ENCODE data around the gene SRP9. TPM values are rescaled to one million over a fixed set of nuclear protein-coding genes. Genes with fewer than 3 reads are reported as not detected.

Gene SRP9
- total RNA-seq (100 to 1,000 TPM; 195 to 204 TPM), polyA plus RNA-seq (ENCODE audit: insufficient read length in 6 of 6) (100 to 1,000 TPM; 361 to 428 (median 397) TPM)
- long read RNA-seq, donor 1, transcript SRP9-204 (3 exons, 377 nt) = minor isoform, 7 of 374 reads
- long read RNA-seq, donor 1, transcript SRP9-201 (3 exons, 1,480 nt) = major isoform, 321 of 374 reads
- long read RNA-seq, donor 1, transcript SRP9-203 (4 exons, 1,596 nt) = minor isoform, 43 of 374 reads
- long read RNA-seq, donor 1, partial matches to known transcripts = 0 of 374 reads
- long read RNA-seq, donor 1, other reads (novel, unspliced or antisense) = 0 of 374 reads
- long read RNA-seq, donor 2, transcript SRP9-203 (4 exons, 1,596 nt) = minor isoform, 43 of 327 reads
- long read RNA-seq, donor 2, transcript SRP9-201 (3 exons, 1,480 nt) = major isoform, 262 of 327 reads
- long read RNA-seq, donor 2, transcript SRP9-204 (3 exons, 377 nt) = minor isoform, 5 of 327 reads
- long read RNA-seq, donor 2, partial matches to known transcripts = 8 of 327 reads
- long read RNA-seq, donor 2, other reads (novel, unspliced or antisense) = 8 of 327 reads
- long read RNA-seq, donor 3, transcript SRP9-203 (4 exons, 1,596 nt) = minor isoform, 49 of 325 reads
- long read RNA-seq, donor 3, transcript SRP9-201 (3 exons, 1,480 nt) = major isoform, 261 of 325 reads
- long read RNA-seq, donor 3, partial matches to known transcripts = 0 of 325 reads
- long read RNA-seq, donor 3, other reads (novel, unspliced or antisense) = 12 of 325 reads
- long read RNA-seq, donor 4, transcript SRP9-201 (3 exons, 1,480 nt) = major isoform, 37 of 43 reads
- long read RNA-seq, donor 4, partial matches to known transcripts = 0 of 43 reads
- long read RNA-seq, donor 4, other reads (novel, unspliced or antisense) = 2 of 43 reads
- long read RNA-seq, donor 5, transcript SRP9-201 (3 exons, 1,480 nt) = major isoform, 283 of 326 reads
- long read RNA-seq, donor 5, transcript SRP9-203 (4 exons, 1,596 nt) = minor isoform, 39 of 326 reads
- long read RNA-seq, donor 5, partial matches to known transcripts = 0 of 326 reads
- long read RNA-seq, donor 5, other reads (novel, unspliced or antisense) = 0 of 326 reads
- long read RNA-seq, donor 6, transcript SRP9-201 (3 exons, 1,480 nt) = major isoform, 322 of 417 reads
- long read RNA-seq, donor 6, transcript SRP9-203 (4 exons, 1,596 nt) = minor isoform, 71 of 417 reads
- long read RNA-seq, donor 6, partial matches to known transcripts = 11 of 417 reads
- long read RNA-seq, donor 6, other reads (novel, unspliced or antisense) = 8 of 417 reads
- long read RNA-seq, donor 7, transcript SRP9-201 (3 exons, 1,480 nt) = major isoform, 150 of 206 reads
- long read RNA-seq, donor 7, transcript SRP9-203 (4 exons, 1,596 nt) = minor isoform, 47 of 206 reads
- long read RNA-seq, donor 7, partial matches to known transcripts = 0 of 206 reads
- long read RNA-seq, donor 7, other reads (novel, unspliced or antisense) = 5 of 206 reads
- long read RNA-seq, donor 8, transcript SRP9-204 (3 exons, 377 nt) = minor isoform, 7 of 266 reads
- long read RNA-seq, donor 8, transcript SRP9-203 (4 exons, 1,596 nt) = minor isoform, 25 of 266 reads
- long read RNA-seq, donor 8, transcript SRP9-201 (3 exons, 1,480 nt) = major isoform, 226 of 266 reads
- long read RNA-seq, donor 8, partial matches to known transcripts = 0 of 266 reads
- long read RNA-seq, donor 8, other reads (novel, unspliced or antisense) = 7 of 266 reads
- long read RNA-seq, donor 9, partial matches to known transcripts = 0 of 4 reads
- long read RNA-seq, donor 9, other reads (novel, unspliced or antisense) = 0 of 4 reads
- long read RNA-seq, donor 10, transcript SRP9-201 (3 exons, 1,480 nt) = major isoform, 22 of 27 reads
- long read RNA-seq, donor 10, partial matches to known transcripts = 0 of 27 reads
- long read RNA-seq, donor 10, other reads (novel, unspliced or antisense) = 2 of 27 reads
- long read RNA-seq, donor 11, transcript SRP9-203 (4 exons, 1,596 nt) = minor isoform, 35 of 309 reads
- long read RNA-seq, donor 11, transcript SRP9-201 (3 exons, 1,480 nt) = major isoform, 270 of 309 reads
- long read RNA-seq, donor 11, partial matches to known transcripts = 0 of 309 reads
- long read RNA-seq, donor 11, other reads (novel, unspliced or antisense) = 0 of 309 reads
- long read RNA-seq, donor 12, transcript SRP9-203 (4 exons, 1,596 nt) = minor isoform, 40 of 255 reads
- long read RNA-seq, donor 12, transcript SRP9-201 (3 exons, 1,480 nt) = major isoform, 203 of 255 reads
- long read RNA-seq, donor 12, partial matches to known transcripts = 0 of 255 reads
- long read RNA-seq, donor 12, other reads (novel, unspliced or antisense) = 6 of 255 reads

- intact Hi-C loops (cut with DNase I) = no loop called here
- peak within 1 kb of the TSS; percentile 92 to 98 for H3K27ac ChIP-seq
- H3K9me3 ChIP-seq = no peaks in the 10 kb centered on the region
- peak; percentile 85 to 91 for TF ChIP-seq CTCF (IDR thresholded peaks at IDR 0.05)
- no peaks in the 10 kb centered on the region for H3K36me3 ChIP-seq
- DNase-seq = peak; percentile 98 to 100 (median 99)
- H3K4me1 ChIP-seq = peaks cover 14 to 59% of the 10 kb centered on the region in 2 donors
- H3K27me3 ChIP-seq = no peaks in the 10 kb centered on the region
- H3K4me3 ChIP-seq = peak within 1 kb of the TSS; percentile 61 to 94
- ATAC-seq = peak; percentile 100
These were observed at the start of gene SRP9 for GRCh38 chr1:225777583-225778336. Gene SRP9 (plus strand): TSS chr1:225777826. CDS start chr1:225777941, 115 bp downstream.

GRCh38 chr1:225731491-225731890, 46.1 kb upstream of the SRP9 start:
- no peaks in the 10 kb centered on the region for H3K36me3 ChIP-seq
- no peak overlapping the region for H3K27ac ChIP-seq
- no peak overlapping the region for H3K4me3 ChIP-seq
- DNase-seq (no peak), ATAC-seq (no peak)
- intact Hi-C loops (cut with DNase I) = no loop called here
- H3K4me1 ChIP-seq = peaks cover 12 to 14% of the 10 kb centered on the region in 2 donors
- no peaks in the 10 kb centered on the region for H3K9me3 ChIP-seq
- H3K27me3 ChIP-seq = no peaks in the 10 kb centered on the region
- no peak for TF ChIP-seq CTCF (IDR thresholded peaks at IDR 0.05)

GRCh38 chr1:225733254-225733653, 44.4 kb upstream of the SRP9 start:
- TF ChIP-seq CTCF (IDR thresholded peaks at IDR 0.05) = no peak
- H3K4me3 ChIP-seq = no peak overlapping the region
- H3K27me3 ChIP-seq = no peaks in the 10 kb centered on the region
- DNase-seq (no peak), ATAC-seq (no peak)
- H3K36me3 ChIP-seq = no peaks in the 10 kb centered on the region
- H3K9me3 ChIP-seq = no peaks in the 10 kb centered on the region
- H3K4me1 ChIP-seq = peaks cover 16 to 22% of the 10 kb centered on the region in 2 donors
- intact Hi-C loops (cut with DNase I) = no loop called here
- no peak overlapping the region for H3K27ac ChIP-seq

All from left lung (tissue), 14 donors.